Stimulated activated CD4-positive, alpha-beta T cell treated with anti-CD3 and anti-CD28 coated beads, TNF-alpha, amount 100 ng/mL, for 48 hours (primary cell): ENCODE measurements around the gene TTC9C.
"Not testable (repeated sequence)": the region's sequence is repeated elsewhere in the genome, so short reads cannot be mapped to it uniquely, and the experiment has no call there.

Experiments
- DNase-seq, 3 donors: peaks; one replicate each; pipeline ENCODE4 v3.0.0-alpha.2; 2020; ENCODE audit warnings: low read depth in 3 of 3

TTC9C gene, protein sequence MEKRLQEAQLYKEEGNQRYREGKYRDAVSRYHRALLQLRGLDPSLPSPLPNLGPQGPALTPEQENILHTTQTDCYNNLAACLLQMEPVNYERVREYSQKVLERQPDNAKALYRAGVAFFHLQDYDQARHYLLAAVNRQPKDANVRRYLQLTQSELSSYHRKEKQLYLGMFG

DNA sequence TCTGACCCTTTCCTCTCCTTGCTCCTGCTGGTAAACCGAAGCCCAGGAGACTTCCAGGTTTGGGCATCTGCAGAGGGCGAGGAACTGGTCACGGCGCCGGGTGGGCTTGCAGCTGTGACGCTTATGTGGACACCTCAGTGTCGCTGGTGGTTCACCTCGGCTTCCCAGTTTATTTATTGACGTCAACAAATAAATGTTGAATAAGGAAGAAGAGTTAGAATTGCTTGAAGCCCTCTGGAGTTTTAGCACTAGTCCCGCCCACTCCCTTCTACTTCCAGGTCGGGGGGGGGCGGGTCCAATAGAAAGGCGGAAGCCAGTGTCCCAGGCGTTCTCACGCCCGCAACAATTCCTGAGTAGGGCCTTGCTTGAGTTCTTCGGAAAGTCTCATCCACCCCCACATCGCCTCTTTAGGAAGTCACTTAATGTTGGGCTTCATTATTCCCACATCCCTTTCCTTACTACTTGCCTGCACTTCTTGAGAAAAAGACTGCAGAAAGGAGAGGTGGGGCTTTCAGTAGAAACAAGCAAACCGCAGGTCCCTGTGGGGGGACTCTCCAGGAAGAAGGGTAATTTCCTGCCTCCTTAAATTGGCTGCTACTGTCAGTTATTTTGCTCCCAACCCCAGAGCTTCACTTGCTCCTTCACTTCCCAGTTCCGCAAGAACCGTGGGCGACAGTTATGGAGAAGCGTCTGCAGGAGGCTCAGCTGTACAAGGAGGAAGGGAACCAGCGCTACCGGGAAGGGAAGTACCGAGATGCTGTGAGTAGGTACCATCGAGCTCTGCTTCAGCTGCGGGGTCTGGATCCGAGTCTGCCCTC, at the start of gene TTC9C:
TTC9C (plus strand) TSS at position 316 of the 818 bp plus-strand sequence; CDS start at position 679, 363 bp downstream.
- DNase-seq: peak; percentile 65 to 90 (median 74)

- peak; percentile 69 to 85 (median 82) for DNase-seq
These were observed 49.3 kb upstream of the TTC9C start, which contains the start of gene UBXN1 for GRCh38 chr11:62678770-62679696. Gene UBXN1 (minus strand): TSS chr11:62679073. CDS start chr11:62678923, 150 bp downstream.

DNA sequence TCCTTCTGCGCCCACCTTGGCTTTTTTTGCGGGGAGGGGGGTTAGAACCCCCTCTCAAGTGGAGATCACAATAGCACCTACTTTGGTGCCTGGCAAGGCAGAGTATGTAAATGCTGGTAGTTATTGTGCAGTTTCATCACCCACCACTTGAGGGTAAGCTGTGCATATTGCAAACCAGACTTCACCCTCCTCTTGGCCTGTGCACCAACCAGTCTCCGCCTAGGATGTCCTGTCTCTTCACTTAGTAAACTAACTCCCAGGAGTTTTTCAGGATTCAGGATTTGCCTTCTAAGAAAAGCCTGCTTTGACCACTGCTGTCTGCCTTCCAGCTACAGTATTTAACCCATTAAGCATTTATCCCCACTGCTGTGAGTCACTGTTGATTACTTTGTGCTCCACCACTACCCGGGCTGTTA, 47.5 kb upstream of the TTC9C start:
- peak in 1 of 3 donors; percentile 19 for DNase-seq

- no peak for DNase-seq
These were observed 45.8 kb upstream of the TTC9C start for GRCh38 chr11:62682518-62682917.

DNA sequence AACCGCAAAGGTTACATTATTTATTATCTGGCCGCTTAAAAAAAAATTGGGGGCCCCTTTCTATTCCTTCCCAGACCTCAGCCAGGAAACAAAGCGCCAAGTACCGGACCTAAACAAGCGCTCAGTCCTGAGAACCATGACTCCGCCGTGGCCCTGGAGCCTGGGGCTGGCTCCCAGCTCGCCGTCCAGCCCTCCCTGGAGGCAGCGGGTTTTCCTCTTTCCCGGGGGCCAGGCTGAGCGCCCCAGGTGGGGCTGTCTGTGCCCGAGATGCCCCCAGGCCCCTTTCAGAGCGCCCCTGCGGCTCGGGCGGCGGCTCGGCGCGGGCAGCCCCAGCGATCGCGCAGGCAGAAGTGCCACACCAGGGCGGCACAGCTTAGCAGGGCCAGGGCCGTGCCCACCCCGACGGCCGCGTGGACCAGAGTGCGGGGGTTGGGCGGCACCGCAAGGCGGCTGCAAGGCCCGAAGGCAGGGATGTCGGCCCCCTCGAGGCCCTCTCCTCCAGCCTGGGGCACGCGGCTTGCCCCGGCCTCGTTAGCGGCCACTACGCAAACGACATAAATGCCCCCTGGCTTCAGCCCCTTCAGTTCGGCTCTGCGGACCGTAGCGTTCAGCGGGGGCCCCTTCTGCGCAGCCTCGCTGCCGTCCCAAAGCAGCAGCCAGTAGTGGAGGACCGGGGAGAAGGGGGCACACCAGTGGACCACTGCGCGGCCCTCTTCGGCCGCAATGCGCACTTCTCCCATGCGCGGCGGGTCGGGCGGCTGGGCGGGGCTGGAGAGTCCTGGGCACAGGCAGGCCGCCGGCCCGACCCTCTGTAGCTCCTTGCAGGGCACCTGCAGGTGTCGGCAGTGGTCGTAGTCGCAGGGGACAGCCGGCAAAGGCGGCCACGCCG, 40.5 kb upstream of the TTC9C start:
- DNase-seq: no peak

DNA sequence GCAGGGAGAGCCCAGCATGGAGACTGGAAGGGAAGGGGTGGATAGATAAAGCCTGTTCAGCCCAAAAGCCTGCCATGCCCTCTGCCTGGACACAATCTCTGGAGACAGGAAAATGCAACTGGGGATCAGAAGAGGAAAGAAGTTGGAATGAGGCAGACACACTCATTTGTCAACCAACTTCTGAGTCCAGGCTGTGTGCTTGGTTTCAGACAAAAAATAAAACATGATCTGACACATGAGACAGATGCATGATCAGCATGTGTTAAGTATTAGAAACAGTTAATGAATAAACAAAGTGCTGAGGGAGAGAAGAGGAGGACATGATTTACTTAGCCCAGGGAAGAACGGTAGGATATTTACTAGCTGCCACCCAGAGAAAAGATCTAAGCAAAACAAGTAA, 39.8 kb upstream of the TTC9C start:
- no peak for DNase-seq

- no peak for DNase-seq
These were observed 38.7 kb upstream of the TTC9C start, which contains the start of gene LRRN4CL for GRCh38 chr11:62689421-62690183. Gene LRRN4CL (minus strand): TSS chr11:62689530. CDS start chr11:62688508, 1,022 bp downstream.

- DNase-seq: not testable (repeated sequence)
These were observed 34.7 kb upstream of the TTC9C start for GRCh38 chr11:62693624-62694023.

GRCh38 chr11:62694455-62695167, 33.7 kb upstream of the TTC9C start:
- peak in 2 of 3 donors; percentile 56 to 71 for DNase-seq

GRCh38 chr11:62702246-62702645, 26.0 kb upstream of the TTC9C start:
- no peak for DNase-seq

DNA sequence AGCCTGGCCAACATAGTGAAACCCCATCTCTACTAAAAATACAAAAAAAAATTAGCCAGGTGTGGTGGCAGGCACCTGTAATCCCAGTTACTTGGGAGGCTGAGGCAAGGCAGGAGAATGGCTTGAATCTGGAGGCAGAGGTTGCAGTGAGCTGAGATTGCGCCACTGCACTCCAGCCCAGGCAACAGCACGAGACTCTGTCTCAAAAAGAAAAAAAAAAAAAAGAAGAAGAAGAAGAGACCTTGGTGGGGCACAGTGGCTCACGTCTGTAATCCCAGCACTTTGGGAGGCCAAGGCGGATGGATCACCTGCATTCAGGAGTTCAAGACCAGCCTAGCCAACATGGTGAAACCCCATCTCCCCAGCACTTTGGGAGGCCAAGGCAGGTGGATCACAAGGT, 24.4 kb upstream of the TTC9C start:
- not testable (repeated sequence) for DNase-seq

- no peak for DNase-seq
These were observed 22.9 kb upstream of the TTC9C start for GRCh38 chr11:62705413-62705812.

GRCh38 chr11:62705880-62706849, 22.1 kb upstream of the TTC9C start:
- peak; percentile 87 to 94 (median 91) for DNase-seq

DNA sequence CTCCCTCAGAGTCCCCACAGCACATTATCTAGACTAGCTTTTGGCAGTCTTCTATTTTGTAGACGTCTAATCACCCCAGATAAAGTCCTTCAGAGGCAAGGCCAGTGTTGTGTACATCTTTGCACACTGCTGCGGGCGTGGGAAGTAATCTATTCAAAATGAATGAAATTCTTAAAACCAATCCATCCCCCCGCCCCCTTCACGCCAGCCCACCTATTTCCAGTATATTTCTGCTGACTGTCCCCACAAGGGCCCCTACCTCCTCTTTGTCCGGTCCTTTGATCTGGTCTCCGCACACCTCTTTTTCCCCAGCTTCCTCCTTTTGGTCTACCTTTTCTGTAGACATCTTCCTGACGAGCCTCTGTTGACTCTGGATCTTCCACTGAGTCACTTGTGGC, 21.4 kb upstream of the TTC9C start:
- DNase-seq: no peak

DNA sequence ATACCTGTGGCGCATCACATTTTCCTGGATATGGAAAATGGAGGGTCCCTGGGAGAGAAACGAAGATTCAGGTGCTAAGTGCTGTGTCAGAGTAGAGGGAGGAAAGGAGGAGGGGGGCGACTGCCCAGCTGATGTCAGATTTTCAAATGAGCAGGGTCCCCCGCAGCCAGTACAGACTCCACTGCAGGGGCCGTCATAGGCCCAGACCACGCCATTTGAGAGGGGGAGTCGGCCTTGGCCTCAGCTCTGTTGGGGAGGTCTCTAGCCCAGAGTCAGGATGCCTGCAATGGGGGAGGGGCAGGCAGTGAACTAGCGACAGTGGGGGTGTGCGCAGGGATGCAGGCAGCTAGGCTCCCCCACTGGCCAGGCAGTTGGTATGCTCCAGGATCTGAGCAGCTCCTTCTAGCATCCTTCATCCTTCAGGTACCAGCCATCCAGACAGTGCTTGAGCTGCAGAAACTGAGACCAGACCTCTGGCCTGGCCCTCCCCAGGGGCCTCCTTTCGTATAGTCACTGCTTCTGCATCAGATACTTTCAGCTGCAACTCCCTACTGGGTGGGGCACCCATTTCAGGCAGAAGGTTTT, 20.9 kb upstream of the TTC9C start, which contains the start of the genes BSCL2 and GNG3:
BSCL2 (minus strand) TSS at position 148 of the 585 bp plus-strand sequence. CDS start 229 bp downstream, outside the sequence.
GNG3 (plus strand) TSS at position 400 of the 585 bp plus-strand sequence. CDS start 620 bp downstream, outside the sequence.
- no peak for DNase-seq

- DNase-seq: no peak
These were observed 19.9 kb upstream of the TTC9C start for GRCh38 chr11:62708392-62708791.

DNA sequence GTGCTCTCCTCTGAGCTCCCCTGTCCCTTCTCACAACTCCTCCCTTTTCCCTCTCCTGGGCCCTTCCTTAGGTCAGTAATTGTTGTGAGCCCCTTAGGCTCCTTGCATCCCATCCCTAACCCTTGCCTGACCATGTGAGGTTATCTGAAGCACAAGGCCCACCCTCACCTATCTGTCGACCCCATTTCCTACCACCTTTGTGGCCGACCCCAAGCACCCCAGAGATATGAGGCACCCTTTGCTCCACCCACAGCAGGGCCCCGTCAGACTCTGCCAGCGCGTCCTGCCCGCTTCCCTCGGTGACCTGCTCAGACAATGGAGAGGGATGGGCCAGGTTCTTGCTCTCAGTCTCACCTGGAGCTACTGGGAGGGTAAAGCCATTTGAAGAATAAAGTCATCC, 19.5 kb upstream of the TTC9C start:
- peak in 1 of 3 donors; percentile 29 for DNase-seq
